ENCODE measurements around the gene PLA1A.
"Not testable (repeated sequence)": the region's sequence is repeated elsewhere in the genome, so short reads cannot be mapped to it uniquely, and the experiment has no call there.

Gene PLA1A

DNA sequence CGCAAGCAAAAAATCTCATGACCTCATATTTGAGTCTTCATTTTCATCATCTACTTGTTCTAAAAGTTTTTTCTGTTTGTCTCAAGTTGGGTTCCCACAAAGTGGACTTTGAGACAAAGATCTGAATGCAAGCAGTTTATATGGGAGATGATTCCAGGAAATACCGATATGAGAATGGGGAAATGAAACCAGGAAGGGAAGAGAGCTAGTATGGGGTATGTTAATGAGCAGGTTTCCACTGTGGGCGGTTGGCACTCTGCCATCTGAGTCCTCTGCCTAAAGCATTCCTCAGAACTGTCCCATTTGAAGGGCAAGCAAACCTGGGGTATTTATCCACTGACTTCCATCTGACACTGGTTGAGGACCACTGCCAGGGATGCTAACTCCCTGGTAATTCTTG is 9.6 kb upstream of the PLA1A start:
- DNase-seq (ENCODE audit: low read depth in 2 of 2) = peak in 1 of 2 donors; percentile 17
- H3K4me3 ChIP-seq (replicated peaks in 1 of 2; ENCODE audit: low read depth in 2 of 2, low read length in 2 of 2) = no peak overlapping the region
- TF ChIP-seq, protein P1, sequence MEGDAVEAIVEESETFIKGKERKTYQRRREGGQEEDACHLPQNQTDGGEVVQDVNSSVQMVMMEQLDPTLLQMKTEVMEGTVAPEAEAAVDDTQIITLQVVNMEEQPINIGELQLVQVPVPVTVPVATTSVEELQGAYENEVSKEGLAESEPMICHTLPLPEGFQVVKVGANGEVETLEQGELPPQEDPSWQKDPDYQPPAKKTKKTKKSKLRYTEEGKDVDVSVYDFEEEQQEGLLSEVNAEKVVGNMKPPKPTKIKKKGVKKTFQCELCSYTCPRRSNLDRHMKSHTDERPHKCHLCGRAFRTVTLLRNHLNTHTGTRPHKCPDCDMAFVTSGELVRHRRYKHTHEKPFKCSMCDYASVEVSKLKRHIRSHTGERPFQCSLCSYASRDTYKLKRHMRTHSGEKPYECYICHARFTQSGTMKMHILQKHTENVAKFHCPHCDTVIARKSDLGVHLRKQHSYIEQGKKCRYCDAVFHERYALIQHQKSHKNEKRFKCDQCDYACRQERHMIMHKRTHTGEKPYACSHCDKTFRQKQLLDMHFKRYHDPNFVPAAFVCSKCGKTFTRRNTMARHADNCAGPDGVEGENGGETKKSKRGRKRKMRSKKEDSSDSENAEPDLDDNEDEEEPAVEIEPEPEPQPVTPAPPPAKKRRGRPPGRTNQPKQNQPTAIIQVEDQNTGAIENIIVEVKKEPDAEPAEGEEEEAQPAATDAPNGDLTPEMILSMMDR (IDR thresholded peaks at IDR 0.05; ENCODE audit: low read depth, low read length) = no peak

DNA sequence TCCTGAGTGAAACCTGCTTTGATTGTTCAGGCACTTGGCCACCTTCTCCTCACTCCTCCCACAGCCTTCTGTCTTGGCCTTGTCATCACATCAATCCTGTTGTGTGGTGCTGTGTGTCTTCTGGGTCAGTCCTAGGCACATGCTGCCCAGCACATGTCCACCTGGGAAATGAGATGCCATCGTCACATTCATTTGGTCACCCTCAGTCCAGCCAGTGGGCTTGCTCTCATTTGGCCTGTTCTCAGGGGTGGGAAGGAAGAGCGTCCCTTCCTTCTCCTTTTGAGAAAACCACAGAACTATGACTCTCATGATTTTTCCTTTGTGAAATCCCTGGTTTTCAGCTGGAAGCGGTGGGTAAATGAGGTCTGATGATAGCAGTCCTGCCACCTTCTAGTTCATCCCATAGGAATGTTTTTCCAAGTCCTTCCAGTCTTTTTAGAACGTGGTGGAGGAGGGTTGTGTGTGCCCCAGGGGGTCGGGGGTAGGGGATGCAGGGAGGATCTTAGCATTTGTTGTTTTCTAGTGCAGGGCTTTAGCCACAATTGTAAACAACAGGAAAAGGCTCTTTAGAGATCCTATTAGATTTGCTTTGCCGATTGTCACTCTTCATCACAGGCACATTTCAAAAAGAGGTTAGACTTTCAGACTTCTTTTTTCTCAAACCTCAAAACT is 8.4 kb upstream of the PLA1A start:
- no peak for DNase-seq (ENCODE audit: low read depth in 2 of 2)
- no peak overlapping the region for H3K4me3 ChIP-seq (replicated peaks in 1 of 2; ENCODE audit: low read depth in 2 of 2, low read length in 2 of 2)
- TF ChIP-seq, protein P1 (IDR thresholded peaks at IDR 0.05; ENCODE audit: low read depth, low read length) = no peak

DNA sequence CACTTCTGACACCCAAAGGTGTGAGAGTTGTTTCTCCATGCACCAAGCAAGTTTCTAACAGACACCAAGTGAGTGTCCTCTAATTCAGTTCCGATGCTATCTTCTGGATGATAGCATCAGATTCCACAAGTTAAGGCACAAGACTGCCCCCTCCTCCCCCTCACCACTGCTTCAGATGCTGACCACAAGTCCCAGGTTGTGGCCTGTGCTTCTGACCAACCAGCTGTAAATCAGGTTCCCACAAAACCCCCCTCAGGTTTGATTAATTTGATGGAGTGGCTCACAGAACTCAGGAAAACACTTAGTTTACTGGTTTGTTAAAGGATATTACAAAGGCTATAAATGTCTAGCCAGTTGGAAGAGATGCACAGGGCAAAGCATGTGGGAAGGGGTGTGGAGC is 7.0 kb upstream of the PLA1A start:
- TF ChIP-seq, protein P1 (IDR thresholded peaks at IDR 0.05; ENCODE audit: low read depth, low read length) = no peak
- no peak for DNase-seq (ENCODE audit: low read depth in 2 of 2)
- no peak overlapping the region for H3K4me3 ChIP-seq (replicated peaks in 1 of 2; ENCODE audit: low read depth in 2 of 2, low read length in 2 of 2)

DNA sequence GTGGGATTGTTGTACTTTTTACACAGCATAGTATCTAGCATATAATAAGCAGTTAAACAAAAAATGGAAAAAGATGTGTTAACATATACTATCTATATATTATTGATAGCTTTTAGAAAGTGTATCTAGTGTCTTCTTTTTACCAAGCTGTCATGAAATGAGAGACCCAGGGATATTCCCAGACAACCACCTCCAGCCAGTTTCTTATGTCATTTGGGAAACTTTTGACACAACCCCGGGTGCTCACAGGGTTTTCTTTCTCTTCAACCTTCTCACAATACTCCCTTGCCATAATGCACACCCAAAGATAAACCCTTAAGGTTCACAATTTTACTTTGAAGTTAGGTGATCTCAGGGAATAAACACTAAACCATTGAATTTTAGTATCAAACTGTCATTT is 4.8 kb upstream of the PLA1A start:
- no peak for DNase-seq (ENCODE audit: low read depth in 2 of 2)
- no peak overlapping the region for H3K4me3 ChIP-seq (replicated peaks in 1 of 2; ENCODE audit: low read depth in 2 of 2, low read length in 2 of 2)
- TF ChIP-seq, protein P1 (IDR thresholded peaks at IDR 0.05; ENCODE audit: low read depth, low read length) = no peak

DNA sequence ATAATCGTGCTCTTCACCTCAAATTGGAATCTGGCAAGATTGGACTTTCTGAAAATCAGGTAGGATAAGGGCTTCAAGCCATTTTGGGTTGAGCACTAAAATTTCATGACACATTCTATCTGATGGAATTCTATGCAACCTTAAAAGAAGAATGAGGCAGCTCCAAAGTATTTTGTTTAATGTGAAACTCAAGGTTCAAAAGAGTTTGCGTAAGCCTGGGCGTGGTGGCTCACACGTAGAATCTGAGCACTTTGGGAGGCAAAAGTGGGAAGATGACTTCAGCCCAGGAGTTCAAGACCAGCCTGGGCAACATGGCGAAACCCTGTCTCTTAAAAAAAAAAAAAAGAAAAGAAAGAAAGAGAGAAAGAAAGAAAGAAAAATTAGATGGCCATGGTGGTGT is 3.6 kb upstream of the PLA1A start:
- no peak for DNase-seq (ENCODE audit: low read depth in 2 of 2)
- TF ChIP-seq, protein P1 (IDR thresholded peaks at IDR 0.05; ENCODE audit: low read depth, low read length) = no peak
- H3K4me3 ChIP-seq (replicated peaks in 1 of 2; ENCODE audit: low read depth in 2 of 2, low read length in 2 of 2) = no peak overlapping the region

DNA sequence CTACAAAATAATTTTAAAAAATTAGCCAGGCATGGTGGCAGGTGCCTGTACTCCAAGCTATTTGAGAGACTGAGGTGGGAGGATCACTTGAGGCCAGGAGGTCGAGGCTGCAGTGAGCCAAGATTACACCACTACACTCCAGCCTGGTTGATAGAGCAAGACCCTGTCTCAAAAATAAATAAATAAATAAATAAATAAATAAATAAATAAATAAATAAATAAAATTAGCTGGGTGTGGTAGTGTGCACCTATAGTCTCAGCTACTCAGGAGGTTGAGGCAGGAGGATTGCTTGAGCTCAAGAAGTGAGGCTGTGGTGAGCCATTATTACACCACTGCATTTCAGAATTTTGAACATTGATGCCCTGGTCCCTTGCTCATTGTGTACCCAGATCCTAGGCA is 2.8 kb upstream of the PLA1A start:
- not testable (repeated sequence) for H3K4me3 ChIP-seq (replicated peaks in 1 of 2; ENCODE audit: low read depth in 2 of 2, low read length in 2 of 2); DNase-seq (ENCODE audit: low read depth in 2 of 2)

DNA sequence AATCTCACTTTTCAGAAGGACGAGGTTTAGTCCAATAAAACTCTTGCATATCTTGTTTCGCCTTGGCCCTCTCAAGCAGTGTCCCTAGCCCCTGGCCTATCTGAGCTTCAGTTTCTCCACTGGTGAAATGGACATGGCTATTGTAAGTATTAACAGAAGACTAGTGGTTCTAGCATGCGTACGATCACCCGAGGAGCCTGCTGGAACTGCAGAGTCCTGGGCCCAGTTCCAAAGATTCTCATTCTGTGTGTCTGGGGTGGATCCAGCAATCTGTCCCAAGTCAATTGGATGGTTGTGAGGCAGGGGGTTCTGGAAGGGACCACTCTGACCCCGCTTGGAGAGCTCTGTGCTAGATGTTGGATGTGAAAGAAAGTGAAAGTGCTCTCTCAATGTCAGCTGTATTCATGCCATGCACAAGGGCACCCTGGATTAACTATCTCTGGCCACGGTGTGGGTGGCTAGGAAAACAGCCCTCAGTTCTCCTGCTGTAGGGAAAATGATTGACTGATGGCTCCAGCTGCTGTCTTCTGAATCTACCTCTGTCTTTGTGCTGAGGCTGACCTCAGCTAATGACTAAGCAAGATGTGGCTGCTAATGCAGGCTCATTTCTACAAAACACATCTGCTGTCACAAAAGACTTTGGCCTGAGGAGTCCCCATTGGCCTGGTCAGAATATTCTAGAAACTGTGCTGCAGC is 1.9 kb upstream of the PLA1A start:
- TF ChIP-seq, protein P1 (IDR thresholded peaks at IDR 0.05; ENCODE audit: low read depth, low read length) = no peak
- DNase-seq (ENCODE audit: low read depth in 2 of 2) = peak in 1 of 2 donors; percentile 33
- H3K4me3 ChIP-seq (replicated peaks in 1 of 2; ENCODE audit: low read depth in 2 of 2, low read length in 2 of 2) = peak overlapping the region in 1 of 2 donors; percentile 28
